ENCODE measurements around the gene SMYD3.

Gene SMYD3

GRCh38 chr1:245874942-245875580 lies 632.0 kb downstream of the SMYD3 start:
- no peaks in the 10 kb centered on the region for H3K9me3 Mint-ChIP-seq
- H3K4me1 Mint-ChIP-seq, result peaks cover 3% of the 10 kb centered on the region
- peaks cover 5% of the 10 kb centered on the region for H3K36me3 Mint-ChIP-seq (ENCODE audit: low read depth)
- no peak overlapping the region for H3K4me3 Mint-ChIP-seq
- TF ChIP-seq, protein P1, sequence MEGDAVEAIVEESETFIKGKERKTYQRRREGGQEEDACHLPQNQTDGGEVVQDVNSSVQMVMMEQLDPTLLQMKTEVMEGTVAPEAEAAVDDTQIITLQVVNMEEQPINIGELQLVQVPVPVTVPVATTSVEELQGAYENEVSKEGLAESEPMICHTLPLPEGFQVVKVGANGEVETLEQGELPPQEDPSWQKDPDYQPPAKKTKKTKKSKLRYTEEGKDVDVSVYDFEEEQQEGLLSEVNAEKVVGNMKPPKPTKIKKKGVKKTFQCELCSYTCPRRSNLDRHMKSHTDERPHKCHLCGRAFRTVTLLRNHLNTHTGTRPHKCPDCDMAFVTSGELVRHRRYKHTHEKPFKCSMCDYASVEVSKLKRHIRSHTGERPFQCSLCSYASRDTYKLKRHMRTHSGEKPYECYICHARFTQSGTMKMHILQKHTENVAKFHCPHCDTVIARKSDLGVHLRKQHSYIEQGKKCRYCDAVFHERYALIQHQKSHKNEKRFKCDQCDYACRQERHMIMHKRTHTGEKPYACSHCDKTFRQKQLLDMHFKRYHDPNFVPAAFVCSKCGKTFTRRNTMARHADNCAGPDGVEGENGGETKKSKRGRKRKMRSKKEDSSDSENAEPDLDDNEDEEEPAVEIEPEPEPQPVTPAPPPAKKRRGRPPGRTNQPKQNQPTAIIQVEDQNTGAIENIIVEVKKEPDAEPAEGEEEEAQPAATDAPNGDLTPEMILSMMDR (IDR thresholded peaks at IDR 0.05), result no peak
- no peaks in the 10 kb centered on the region for H3K27me3 Mint-ChIP-seq (ENCODE audit: low read depth, poor library complexity)
- no peak for DNase-seq
- no peak overlapping the region for H3K27ac Mint-ChIP-seq

- H3K27ac Mint-ChIP-seq, result no peak overlapping the region
- no peak for DNase-seq
- peaks cover 5% of the 10 kb centered on the region for H3K36me3 Mint-ChIP-seq (ENCODE audit: low read depth)
- H3K9me3 Mint-ChIP-seq, result no peaks in the 10 kb centered on the region
- TF ChIP-seq, protein P1 (IDR thresholded peaks at IDR 0.05), result no peak
- H3K27me3 Mint-ChIP-seq (ENCODE audit: low read depth, poor library complexity), result no peaks in the 10 kb centered on the region
- H3K4me3 Mint-ChIP-seq, result no peak overlapping the region
- H3K4me1 Mint-ChIP-seq, result peaks cover 13% of the 10 kb centered on the region
These were observed 633.0 kb downstream of the SMYD3 start for GRCh38 chr1:245873883-245874671.

DNA sequence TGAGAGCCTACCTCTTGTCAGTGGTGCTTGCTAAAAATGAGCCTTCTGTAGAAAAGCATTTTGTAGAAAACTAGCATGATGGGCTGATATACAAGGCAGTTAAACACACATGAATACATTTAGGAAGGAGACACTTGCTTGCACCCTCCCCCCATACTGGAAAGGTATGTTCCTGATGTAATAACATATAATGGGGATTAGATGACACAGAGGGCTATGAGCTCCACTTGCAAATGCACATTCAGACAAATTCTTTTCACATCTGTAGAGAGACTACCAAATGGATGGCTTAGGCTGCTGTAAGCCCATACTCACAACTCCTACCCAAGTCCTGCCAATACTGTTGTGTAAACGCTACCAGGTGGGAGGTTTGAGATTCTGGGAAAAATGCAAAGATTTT lies 634.0 kb downstream of the SMYD3 start:
- H3K27me3 Mint-ChIP-seq (ENCODE audit: low read depth, poor library complexity), result no peaks in the 10 kb centered on the region
- no peaks in the 10 kb centered on the region for H3K9me3 Mint-ChIP-seq
- DNase-seq, result no peak
- peaks cover 22% of the 10 kb centered on the region for H3K4me1 Mint-ChIP-seq
- H3K36me3 Mint-ChIP-seq (ENCODE audit: low read depth), result peaks cover 5% of the 10 kb centered on the region
- TF ChIP-seq, protein P1 (IDR thresholded peaks at IDR 0.05), result no peak
- H3K27ac Mint-ChIP-seq, result no peak overlapping the region
- no peak overlapping the region for H3K4me3 Mint-ChIP-seq

GRCh38 chr1:245872475-245872874 lies 634.6 kb downstream of the SMYD3 start:
- Mint-ChIP-seq H3K4me1 (peaks cover 26% of the 10 kb centered on the region), H3K27me3 (ENCODE audit: low read depth, poor library complexity) (no peaks in the 10 kb centered on the region), H3K27ac (no peak overlapping the region)

DNA sequence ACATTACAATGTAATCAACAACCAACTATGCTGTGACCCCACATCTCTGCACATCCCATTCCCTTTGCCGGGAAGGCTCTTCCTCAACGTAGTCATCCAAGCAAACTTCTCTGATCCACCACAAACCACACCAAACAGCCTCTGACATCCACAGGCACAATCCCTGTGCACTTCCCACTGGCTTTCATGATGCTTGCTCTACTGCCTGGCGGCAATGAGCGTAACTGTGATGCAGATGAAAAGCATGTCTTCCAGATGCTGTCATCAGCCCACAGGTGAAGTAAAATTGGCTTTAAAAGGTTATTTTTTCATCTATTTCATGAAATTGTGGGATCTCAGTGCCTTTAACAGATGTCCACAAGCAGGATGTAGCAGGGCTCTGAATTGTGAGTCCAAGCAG lies 635.2 kb downstream of the SMYD3 start:
- Mint-ChIP-seq H3K36me3 (ENCODE audit: low read depth) (peaks cover 5% of the 10 kb centered on the region), H3K27me3 (ENCODE audit: low read depth, poor library complexity) (no peaks in the 10 kb centered on the region), H3K9me3 (no peaks in the 10 kb centered on the region), H3K27ac (no peak overlapping the region), H3K4me1 (peaks cover 28% of the 10 kb centered on the region), H3K4me3 (no peak overlapping the region)
- no peak for DNase-seq
- TF ChIP-seq, protein P1 (IDR thresholded peaks at IDR 0.05), result no peak

More at GRCh38 chr1:245872475-245872874, 634.6 kb downstream of the SMYD3 start:
- Mint-ChIP-seq H3K9me3 (no peaks in the 10 kb centered on the region), H3K4me3 (no peak overlapping the region), H3K36me3 (ENCODE audit: low read depth) (peaks cover 5% of the 10 kb centered on the region)
- DNase-seq, result no peak
- TF ChIP-seq, protein P1 (IDR thresholded peaks at IDR 0.05), result no peak

Data from nephron progenitor cell (in vitro differentiated cells).